Anterior cingulate cortex (tissue), 58 donors: Measurements from ENCODE around the gene PCDHGC5.
A peak's percentile ranks its signal among the peaks of the same experiment; 100 is the strongest.

Source experiments
- DNase-seq, 58 donors: peaks; one replicate each; lab custom pipeline; 2025; lab: John Stamatoyannopoulos, UW

The PCDHGC5 gene

DNA sequence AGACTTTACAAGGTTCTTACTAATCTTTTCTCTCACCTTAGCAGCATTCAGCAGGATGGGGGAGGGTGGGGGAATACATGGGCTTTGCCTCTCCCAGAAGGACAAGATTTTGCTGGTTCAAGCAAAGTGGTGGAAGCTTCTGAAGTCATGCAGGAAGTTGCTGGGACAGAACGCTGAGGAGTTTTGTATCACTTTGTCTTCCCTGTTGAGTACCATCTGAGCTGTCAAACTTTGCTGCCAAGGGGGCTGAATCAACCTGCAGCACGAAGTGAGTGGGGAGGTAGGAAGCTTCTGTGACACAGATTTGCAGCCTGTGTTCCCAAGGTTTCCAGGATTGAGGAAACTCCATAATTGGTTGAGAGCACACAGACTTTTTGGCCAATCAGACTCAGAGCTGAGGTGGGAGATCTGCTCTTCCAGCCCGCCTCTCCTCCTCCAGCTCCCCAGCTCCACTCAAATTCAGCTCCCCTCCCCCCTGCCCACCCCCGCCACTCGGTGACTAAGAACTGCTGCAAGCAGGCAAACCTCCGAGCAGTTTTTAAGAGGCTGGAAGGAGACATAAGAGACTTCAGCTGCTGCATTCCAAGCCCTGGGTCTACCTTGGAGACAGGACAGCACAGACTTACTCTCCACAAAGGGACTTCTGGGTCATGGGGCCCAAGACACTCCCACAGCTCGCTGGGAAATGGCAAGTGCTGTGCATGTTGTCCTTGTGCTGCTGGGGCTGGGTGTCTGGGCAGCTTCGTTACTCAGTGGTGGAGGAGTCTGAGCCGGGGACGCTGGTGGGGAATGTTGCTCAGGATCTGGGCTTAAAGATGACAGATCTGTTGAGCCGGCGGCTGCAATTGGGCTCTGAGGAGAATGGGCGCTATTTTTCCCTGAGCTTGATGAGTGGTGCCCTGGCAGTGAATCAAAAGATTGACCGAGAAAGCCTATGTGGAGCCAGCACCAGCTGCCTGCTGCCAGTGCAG is at the start of gene PCDHGC5:
PCDHGC5 (plus strand) TSS at position 491 of the 971 bp plus-strand sequence; CDS start at position 651, 160 bp downstream.
- DNase-seq: peak in 48 of 58 donors; percentile 39 to 93 (median 76)

GRCh38 chr5:141439411-141440141 is 49.3 kb upstream of the PCDHGC5 start:
- DNase-seq: no peak

DNA sequence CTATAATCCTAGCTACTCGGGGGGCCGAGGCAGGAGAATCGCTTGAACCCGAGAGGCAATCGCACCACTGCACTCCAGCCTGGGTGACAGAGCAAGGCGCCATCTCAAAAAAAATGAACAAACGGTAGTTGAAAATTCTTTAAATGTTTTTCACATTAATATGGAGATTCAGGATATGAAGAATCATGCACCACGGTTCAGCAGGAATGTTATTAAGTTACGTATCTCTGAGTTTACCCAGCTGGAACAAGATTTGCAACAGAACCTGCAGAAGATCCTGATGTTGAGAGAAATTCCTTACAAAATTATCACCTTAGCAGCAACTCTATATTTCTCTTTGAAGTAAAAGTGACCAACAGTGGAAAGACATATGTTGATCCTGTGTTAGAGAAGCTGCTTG is 48.5 kb upstream of the PCDHGC5 start:
- DNase-seq: no peak

DNA sequence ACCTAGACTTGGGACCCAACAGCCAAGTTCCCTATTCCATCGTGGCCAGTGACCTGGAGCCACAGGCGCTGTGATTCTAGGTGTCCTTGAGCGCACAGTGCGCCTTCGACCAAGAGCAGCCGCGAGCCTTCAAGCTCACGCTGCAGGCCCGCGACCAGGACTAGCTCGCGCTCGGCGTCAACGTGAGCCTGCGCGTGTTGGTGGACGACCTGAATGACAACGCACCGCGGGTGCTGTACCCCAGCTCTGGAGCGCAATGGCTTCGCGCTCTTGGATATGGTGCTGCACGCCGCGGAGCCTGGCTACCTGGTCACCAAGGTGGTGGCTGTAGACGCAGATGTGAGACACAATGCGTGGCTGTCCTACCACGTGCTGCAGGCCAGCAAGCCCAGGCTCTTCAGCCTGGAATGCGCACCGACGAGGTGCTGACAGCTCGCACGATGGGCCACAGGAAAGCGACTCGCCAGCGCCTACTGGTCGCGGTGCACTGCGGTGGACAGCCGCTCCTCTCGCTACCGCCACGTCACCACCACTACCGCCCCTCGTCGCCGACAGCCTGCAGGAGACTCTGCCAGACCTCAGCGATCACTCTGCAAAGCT is 47.2 kb upstream of the PCDHGC5 start:
- no peak for DNase-seq

DNA sequence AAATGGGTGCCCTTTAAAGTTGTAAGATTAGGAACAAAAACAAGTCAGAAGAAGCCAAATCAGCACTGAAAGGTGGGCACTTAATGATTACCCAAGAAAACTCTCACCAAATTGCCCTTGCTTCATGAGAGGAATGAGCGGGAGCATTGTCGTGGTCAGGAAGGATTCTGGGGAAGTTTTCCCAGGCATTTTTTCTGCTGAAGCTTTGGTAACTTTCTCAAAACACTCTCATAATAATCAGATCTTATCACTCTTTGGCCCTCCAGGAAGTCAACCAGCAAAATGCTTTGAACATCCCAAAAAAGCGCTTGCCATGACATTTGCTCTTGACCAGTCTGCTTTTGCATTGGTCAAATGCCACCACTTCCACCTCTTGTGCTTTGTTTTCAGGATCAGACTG is 23.5 kb upstream of the PCDHGC5 start:
- no peak for DNase-seq

GRCh38 chr5:141475625-141476131 is 13.2 kb upstream of the PCDHGC5 start, which contains the start of gene PCDHGC3:
Gene PCDHGC3 (plus strand): TSS chr5:141475966. CDS start chr5:141476117, 151 bp downstream.
- peak in 55 of 58 donors; percentile 47 to 94 (median 83) for DNase-seq

DNA sequence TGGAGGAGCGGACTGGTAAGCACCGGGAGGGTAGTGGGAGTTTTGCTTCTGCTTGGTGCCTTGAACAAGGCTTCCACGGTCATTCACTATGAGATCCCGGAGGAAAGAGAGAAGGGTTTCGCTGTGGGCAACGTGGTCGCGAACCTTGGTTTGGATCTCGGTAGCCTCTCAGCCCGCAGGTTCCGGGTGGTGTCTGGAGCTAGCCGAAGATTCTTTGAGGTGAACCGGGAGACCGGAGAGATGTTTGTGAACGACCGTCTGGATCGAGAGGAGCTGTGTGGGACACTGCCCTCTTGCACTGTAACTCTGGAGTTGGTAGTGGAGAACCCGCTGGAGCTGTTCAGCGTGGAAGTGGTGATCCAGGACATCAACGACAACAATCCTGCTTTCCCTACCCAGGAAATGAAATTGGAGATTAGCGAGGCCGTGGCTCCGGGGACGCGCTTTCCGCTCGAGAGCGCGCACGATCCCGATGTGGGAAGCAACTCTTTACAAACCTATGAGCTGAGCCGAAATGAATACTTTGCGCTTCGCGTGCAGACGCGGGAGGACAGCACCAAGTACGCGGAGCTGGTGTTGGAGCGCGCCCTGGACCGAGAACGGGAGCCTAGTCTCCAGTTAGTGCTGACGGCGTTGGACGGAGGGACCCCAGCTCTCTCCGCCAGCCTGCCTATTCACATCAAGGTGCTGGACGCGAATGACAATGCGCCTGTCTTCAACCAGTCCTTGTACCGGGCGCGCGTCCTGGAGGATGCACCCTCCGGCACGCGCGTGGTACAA is 12.6 kb upstream of the PCDHGC5 start:
- DNase-seq: peak in 18 of 58 donors; percentile 23 to 73 (median 42)

- DNase-seq: no peak
These were observed 11.8 kb upstream of the PCDHGC5 start for GRCh38 chr5:141477044-141477575.

- DNase-seq: no peak
These were observed 11.1 kb upstream of the PCDHGC5 start for GRCh38 chr5:141477815-141478214.

GRCh38 chr5:141478321-141478945 is 10.4 kb upstream of the PCDHGC5 start:
- no peak for DNase-seq

DNA sequence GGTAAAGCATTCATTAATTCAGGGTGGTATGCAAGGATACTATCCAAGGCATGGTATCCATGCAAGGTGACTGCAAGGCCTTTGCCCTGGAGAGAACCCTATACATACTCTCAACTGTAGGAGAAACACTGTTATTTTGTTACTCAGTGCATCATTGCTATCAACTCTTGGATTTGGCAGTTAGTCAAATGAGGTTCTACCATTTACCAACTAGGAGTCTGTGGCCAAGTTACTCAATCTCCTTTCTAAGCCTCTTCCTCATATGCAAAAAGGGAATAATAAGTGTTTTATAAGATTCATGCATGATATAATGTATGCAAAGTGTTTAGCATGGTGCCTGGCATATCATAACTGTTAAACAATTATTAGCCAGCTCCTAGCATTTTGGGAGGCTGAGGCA is 9.1 kb upstream of the PCDHGC5 start:
- no peak for DNase-seq

GRCh38 chr5:141483902-141484301 is 5.0 kb upstream of the PCDHGC5 start:
- DNase-seq: no peak

- no peak for DNase-seq
These were observed 4.6 kb upstream of the PCDHGC5 start for GRCh38 chr5:141484310-141484640.

DNA sequence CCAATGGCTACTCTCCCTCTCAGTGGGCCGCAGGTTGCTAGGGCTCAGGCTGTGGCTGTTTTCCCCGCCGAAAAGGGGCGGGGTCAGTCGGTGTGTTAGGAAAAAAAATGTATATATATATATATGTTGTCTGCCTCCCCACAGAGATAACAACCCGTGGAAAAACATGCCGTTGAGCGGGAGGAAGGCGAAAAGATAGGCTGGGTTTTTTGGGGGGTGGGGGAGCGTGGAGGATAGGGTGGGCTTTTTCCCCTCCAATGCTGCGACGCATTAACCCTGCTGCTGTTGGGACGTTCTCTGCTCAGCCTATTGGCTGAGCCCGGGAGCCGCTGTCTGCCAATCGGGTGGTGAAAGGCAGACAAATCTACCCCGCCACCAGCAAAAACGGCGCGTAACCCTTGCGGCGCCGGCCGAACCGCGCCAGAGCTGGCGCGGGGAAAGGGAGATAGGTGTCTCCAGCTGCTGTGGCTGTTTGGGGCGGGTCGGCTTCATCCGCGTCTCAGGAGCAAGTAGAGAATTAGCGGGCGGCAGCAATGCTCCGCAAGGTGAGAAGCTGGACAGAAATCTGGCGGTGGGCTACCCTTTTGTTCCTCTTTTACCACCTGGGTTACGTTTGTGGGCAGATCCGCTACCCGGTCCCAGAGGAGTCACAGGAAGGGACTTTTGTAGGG is 4.1 kb upstream of the PCDHGC5 start, which contains the start of gene PCDHGC4:
PCDHGC4 (plus strand) TSS at position 390 of the 671 bp plus-strand sequence; CDS start at position 534, 144 bp downstream.
- DNase-seq: peak in 36 of 58 donors; percentile 28 to 78 (median 54)

DNA sequence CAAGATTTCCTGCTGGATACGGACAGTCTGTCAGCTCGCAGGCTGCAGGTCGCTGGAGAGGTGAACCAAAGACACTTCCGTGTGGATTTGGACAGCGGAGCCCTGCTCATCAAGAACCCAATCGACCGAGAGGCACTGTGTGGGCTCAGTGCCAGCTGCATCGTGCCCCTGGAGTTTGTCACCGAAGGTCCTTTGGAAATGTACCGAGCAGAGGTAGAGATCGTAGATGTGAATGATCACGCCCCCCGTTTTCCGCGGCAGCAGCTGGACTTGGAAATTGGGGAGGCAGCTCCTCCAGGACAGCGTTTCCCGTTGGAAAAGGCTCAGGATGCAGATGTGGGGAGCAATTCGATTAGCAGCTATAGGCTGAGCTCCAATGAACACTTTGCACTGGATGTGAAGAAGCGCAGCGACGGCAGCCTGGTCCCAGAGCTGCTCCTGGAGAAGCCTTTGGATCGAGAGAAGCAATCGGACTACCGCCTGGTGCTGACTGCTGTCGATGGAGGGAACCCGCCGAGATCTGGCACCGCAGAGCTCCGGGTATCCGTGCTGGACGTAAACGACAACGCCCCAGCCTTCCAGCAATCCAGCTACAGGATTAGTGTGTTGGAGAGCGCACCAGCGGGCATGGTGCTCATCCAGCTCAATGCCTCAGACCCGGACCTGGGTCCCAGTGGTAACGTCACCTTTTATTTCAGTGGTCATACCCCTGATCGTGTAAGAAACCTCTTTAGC is 3.4 kb upstream of the PCDHGC5 start:
- no peak for DNase-seq

GRCh38 chr5:141486091-141486490 is 2.8 kb upstream of the PCDHGC5 start:
- no peak for DNase-seq

DNA sequence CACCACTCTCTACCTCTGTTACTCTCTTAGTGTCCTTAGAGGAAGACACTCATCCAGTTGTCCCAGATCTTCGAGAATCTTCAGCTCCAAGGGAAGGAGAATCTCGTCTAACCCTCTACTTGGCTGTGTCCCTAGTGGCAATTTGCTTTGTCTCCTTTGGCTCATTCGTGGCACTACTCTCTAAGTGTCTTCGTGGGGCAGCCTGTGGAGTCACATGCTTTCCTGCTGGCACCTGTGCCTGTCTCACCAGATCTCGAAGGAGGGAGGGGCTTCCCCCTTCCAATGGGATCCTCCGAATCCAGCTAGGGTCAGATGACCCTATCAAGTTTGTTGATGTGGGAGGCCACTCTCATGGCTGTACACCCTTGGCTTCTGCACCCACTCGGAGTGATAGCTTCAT is 1.8 kb upstream of the PCDHGC5 start:
- DNase-seq: no peak

GRCh38 chr5:141489841-141490240 is 960 bp downstream of the PCDHGC5 start:
- DNase-seq: peak in 2 of 58 donors; percentile 35 to 40
